Measurements from ENCODE around the gene TBL1X. TPM values are rescaled to one million over a fixed set of nuclear protein-coding genes. Genes with fewer than 3 reads are reported as not detected.

Gene TBL1X
- polyA plus RNA-seq, 3 donors, result 4.2 to 11.0 (median 10.9) TPM

DNA sequence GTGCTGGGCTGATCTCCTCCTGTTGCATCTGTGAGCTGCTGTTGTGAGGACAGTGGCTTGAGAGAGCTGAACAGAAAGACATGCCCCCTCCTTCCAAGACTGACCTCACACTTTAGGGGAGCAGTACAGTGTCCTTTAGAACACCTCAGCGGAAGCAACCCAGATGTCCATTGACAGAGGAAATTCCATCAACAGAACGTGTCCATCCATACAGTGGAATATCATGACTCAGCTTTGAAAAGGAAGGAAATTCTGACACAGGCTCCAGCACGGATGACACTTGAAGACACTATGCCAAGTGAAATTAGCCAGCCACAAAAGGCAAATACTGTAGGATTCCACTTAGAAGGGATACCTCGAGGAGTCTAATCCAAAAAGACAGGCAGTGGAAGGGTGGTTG, 197.3 kb downstream of the TBL1X start:
- H3K27ac ChIP-seq (ENCODE audit: low read depth, low read length), result no peak overlapping the region
- 48 to 85% (median 71%) methylated on average over 4 of the region's 4 CpGs for WGBS, 3 donors

DNA sequence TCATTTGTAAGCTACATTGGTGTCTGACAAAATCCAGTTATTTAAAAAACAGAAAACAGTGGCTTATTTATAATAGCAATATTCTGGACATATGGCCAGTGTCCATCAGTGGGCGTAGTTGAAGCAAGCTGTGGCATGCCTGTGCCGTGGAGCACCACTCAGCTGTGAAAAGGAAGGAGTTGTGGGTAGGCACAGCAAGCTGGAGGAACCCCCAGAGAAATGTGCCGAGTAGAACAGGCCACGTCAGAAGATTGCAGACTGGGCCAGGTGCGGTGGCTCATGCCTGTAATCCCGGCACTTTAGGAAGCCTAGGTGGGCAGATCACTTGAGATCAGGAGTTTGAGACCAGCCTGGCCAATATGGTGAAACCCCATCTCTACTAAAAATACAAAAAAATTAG, 198.4 kb downstream of the TBL1X start:
- no peak overlapping the region for H3K27ac ChIP-seq (ENCODE audit: low read depth, low read length)
- WGBS, 3 donors, result 89 to 98% (median 96%) methylated on average over 6 of the region's 6 CpGs

DNA sequence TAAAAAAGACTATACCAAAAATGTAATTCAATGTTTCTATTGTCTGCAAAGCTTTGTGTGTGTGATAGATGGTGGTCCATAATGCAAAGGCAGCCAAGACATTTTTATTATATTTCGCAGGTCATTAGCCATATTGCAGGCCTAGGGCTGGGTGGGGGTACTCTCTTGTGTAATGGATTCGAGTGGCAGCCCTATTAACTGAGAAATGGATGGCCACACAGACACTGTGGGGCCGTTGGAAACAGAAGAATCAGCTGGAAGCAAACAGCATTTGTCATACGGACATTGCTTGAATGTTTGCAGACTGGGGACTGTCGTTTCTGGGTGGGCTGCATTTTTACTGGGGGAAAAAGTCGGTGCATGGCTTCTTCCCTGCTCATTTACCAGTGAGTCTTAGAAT, 199.4 kb downstream of the TBL1X start:
- no peak overlapping the region for H3K27ac ChIP-seq (ENCODE audit: low read depth, low read length)
- 71 to 82% (median 80%) methylated on average over 6 of the region's 6 CpGs for WGBS, 3 donors

DNA sequence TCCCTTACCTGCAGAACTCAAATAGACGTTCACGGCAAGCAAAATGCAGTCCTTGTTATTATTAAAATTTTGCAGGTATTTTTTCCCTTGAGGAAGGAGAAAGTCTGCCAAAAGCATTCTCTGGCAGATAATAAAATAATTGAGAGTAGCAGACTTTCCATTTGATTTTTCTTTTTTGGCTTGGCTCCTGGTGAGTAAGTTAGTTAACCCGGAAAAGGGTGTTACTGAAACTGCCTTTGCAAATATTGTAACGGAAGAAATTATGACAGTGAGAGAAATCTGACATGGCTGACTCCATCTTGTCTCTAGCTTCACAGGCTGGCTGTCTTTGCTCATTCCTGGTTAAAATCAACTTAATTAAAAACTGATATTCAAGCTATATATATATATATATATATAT, 200.3 kb downstream of the TBL1X start:
- no peak overlapping the region for H3K27ac ChIP-seq (ENCODE audit: low read depth, low read length)
- WGBS, 3 donors, result 61 to 81% (median 79%) methylated on average over 4 of the region's 4 CpGs

DNA sequence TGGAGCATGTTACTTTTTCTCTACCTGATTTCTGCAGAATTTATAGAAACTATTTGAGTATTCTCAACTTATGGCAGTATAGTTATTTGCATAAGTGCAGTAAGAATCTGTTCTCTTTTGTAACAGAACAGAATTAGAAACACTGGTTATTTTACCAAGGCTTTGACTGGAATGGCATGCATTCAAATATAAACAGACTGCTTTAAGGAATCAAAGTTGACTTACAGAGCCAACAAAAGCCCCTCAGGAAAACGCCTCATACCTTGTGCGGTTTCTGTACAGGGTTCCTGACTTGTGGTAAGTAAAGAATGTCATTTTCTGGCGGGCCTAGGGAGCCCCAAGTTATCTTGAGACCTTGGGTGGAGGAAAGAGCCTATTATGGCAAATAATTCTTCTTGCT, 203.7 kb downstream of the TBL1X start:
- no peak overlapping the region for H3K27ac ChIP-seq (ENCODE audit: low read depth, low read length)

DNA sequence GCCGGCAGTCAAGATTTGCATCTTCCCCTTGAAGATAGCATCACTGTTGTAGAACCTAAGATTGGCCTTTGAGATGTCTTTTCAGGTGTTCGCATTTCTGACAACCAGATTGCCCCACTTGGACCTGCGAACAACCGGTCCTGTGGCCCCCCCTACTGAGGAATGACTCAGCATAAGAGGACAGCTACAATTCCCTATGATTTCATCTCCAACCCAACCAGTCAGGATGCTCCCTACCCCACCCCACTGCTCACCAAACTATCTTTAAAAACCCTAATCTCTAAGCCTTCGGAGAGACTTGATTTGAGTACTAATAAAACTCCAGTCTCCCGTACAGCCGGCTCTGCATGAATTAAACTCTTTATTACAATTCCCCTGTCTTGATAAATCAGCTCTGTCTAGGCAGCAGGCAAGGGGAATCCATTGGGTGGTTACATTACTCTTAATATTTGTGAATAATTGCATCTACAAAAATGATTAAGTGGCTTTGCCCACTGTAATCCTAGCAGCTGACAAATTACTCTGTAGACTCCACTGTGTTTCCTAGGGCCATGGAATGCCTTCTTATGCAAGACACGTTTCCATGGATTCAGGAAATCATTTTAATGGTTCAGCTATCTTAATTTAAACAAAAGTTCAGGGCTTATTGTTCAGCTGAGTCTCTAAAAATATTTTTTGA, 205.4 kb downstream of the TBL1X start:
- no peak overlapping the region for H3K27ac ChIP-seq (ENCODE audit: low read depth, low read length)
- 73 to 81% (median 81%) methylated on average over 8 of the region's 8 CpGs for WGBS, 3 donors

More for the DNA sequence above, 203.7 kb downstream of the TBL1X start:
- WGBS, 3 donors, result 36 to 46% (median 42%) methylated on average over 3 of the region's 3 CpGs

DNA sequence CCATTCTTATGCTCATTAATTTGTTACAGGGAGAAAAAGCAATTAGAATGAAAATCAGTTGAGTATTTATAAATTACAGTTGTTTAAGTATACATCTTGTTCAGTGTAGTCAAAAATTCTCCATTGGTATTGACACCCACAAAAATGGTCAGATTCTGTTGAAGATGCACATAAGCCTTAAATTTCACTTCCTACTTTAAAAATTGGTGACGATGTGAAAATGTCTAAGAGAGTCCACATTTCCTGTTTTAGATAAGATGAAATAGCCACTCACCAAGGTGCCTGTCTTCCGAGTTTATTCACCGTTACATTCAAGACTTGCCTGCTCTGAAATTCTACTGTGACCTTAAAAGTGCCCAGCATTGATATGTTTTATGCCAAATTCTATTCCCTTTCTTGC, 207.1 kb downstream of the TBL1X start:
- H3K27ac ChIP-seq (ENCODE audit: low read depth, low read length), result no peak overlapping the region
- WGBS, 3 donors, result 69 to 91% (median 87%) methylated on average over 3 of the region's 3 CpGs

DNA sequence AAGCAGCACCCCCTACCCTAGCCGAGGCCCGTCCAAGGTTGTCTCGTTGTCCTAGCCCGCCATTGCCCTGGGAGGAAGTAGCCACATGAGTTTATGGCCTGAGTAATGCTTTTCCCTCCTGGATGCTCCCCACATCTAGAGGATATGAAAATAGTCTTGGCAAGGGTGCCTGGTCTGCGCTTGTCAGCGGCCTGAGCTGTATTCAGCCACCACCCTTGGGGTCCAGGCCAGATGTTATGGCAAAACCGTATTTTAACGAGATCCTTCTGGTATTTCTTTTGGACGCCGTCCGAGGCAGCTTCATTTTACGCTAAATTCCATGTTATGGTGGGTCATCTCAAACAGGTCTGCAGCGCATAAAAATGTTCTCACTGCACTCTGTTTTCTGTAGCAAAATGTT, 211.4 kb downstream of the TBL1X start:
- no peak overlapping the region for H3K27ac ChIP-seq (ENCODE audit: low read depth, low read length)
- WGBS, 3 donors, result 54 to 81% (median 63%) methylated on average over 12 to 13 of the region's 13 CpGs

DNA sequence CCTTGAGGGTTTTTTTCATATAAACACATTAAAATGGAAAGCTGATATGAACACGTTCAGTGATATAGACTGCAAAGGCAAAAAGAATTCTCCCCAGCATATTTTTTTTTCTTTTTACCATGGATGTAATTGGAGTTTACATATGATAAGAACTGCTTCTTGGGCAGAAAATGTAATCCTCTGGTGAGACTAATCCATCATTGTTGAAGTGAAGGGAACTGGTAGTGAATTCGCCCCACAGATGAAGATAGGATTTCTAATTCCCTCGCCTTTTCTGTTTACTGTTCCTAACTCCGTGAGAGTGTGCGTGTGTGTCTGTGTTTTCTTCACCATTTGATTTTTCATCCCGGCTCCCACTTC, 211.9 kb downstream of the TBL1X start:
- no peak overlapping the region for H3K27ac ChIP-seq (ENCODE audit: low read depth, low read length)
- 80 to 97% (median 84%) methylated on average over 6 of the region's 6 CpGs for WGBS, 3 donors

DNA sequence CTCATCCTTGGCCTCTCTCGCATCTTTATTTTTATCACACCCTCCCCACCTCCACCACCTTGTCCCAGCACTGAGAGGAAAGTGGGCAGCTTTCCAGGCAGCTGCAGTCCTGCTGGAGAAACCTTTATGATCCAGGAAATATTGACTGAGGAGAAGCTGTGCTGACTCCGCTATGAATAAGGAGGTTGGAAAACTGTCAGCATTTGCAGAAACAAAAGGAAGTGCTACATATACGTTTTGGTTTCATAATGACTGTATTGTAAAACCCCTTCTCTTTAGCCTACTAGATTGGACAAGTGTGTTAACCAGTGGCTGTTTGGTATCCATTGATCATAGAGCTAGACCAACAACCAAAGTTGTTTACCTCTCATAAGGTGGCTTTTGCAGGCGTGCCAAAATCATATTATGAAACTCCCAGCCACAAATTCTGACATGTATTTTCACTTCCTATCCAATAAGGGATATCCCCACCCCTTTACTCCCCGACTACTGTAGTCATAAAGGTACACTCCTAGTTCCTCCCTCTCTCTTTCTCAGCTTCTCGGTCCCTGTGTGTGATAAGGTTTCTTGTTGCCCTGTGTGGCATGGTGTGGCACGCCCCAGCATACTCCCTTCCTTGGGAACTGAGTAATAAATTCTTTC, 212.4 kb downstream of the TBL1X start:
- H3K27ac ChIP-seq (ENCODE audit: low read depth, low read length), result no peak overlapping the region
- 55 to 65% (median 56%) methylated on average over 7 of the region's 7 CpGs for WGBS, 3 donors

DNA sequence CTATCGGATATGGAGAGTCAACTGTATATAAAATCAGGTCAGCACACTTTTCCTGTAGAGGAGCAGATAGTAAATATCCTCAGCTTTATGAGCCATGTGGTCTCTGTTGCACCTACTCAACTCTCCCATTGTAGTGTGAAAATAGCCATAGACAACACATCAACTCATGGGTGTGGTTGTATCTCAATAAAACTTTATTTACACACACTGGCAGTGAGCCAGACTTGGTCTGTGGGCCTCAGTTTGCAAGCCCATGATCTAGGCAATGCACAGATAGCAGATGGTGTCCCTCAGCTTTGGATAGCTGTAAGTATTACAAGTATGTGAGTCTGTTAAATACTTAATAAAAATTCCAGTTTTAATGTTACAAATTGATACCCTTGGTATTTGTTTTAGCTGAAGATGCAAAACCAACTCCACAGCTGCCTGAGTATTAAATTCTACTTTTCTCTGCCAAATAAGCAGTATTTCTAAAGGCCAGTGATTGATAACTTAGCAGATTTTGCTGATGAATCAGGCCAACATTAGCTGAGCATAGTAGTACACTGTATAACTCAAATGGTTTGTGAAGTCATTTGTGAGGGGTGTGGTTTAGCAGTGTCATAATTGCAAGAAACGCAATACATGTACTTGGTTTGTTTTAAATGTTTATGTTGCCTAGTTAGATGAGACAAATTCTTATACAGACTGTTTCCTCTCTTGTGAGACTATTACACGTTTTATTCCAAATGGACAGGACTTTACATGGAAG, 213.5 kb downstream of the TBL1X start:
- WGBS, 3 donors, result 84 to 90% (median 89%) methylated on average over 3 of the region's 3 CpGs
- no peak overlapping the region for H3K27ac ChIP-seq (ENCODE audit: low read depth, low read length)

DNA sequence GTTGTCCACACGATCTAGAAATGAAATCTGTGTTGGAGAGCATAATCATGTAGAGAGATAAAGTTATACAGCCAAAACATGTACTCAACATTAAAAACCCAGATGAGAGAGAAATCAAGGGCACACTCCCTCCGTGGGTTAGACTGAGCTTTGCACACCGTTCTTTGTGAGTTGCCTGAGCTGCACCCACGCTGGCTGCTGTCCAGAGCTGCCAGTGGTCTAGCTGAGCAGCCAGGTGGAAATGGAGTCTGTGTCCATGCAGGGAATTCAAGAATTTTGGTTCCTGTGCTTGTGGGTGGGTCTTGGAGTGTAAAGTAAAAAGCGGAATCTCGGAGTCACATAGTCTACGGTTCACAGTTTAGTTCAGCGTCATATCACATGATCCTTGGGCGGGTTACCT, 216.2 kb downstream of the TBL1X start:
- 82 to 94% (median 86%) methylated on average over 9 of the region's 9 CpGs for WGBS, 3 donors
- H3K27ac ChIP-seq (ENCODE audit: low read depth, low read length), result no peak overlapping the region

DNA sequence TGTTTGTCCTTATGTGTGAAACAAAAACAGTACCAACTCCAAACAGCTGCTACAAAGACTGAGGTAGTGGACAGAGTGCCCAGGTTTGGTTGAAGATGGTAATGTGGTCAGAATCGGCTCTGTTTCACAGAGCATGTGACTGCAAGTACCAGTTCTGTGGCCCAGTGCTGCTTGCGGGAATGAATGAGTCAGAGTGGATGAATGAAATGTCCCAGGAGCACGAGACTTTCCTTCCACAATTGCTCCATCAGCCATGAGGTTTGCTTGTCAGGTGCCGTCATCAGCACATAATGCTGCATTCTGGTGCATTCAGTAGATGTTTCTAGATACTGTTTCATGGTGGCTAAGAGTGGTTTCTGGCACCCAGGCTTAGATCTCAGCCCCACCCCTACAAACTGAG, 216.6 kb downstream of the TBL1X start:
- 80 to 94% (median 92%) methylated on average over 4 of the region's 4 CpGs for WGBS, 3 donors
- no peak overlapping the region for H3K27ac ChIP-seq (ENCODE audit: low read depth, low read length)

DNA sequence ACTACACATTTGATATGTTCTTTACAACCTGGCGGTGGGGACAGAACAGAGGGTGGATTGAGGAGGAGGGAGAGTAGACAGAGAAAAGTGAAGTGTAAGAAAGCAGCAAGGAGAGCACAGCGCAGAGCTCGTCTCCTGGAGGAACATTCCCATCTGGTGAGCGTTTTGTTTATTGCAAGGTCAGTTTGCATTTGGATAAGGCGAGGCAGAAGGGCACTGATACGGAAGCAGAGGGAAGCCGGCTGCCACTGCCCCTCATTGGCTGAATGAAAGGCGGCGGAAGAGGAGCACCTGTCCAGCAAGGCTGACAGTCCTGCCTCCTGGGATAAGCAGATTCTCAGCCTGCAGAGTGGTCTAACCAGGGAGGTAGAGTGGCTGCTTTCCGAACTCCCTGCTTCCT, 217.6 kb downstream of the TBL1X start:
- H3K27ac ChIP-seq (ENCODE audit: low read depth, low read length), result no peak overlapping the region
- 43 to 79% (median 53%) methylated on average over 7 to 10 of the region's 10 CpGs for WGBS, 3 donors

DNA sequence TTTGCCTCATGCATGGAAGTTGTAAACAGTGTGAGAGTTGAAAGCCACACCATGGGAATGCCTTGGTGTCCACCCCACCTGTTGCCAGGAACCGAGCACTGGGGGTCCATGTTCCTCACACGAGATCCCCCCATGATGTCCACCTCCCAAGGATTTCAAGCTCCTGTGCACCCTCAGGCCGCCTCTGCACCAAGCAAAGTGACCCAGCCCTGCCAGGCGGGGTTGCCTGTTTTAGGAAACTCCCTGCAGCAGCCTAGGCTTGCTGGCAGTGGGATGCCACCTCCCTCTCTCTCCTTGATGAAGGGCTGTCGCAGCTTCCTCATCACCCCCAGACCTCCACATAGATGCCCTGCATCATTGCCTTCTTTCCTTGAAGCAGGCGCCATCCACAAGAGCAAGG, 218.0 kb downstream of the TBL1X start:
- H3K27ac ChIP-seq (ENCODE audit: low read depth, low read length), result no peak overlapping the region
- WGBS, 3 donors, result 71 to 91% (median 85%) methylated on average over 5 to 6 of the region's 6 CpGs

DNA sequence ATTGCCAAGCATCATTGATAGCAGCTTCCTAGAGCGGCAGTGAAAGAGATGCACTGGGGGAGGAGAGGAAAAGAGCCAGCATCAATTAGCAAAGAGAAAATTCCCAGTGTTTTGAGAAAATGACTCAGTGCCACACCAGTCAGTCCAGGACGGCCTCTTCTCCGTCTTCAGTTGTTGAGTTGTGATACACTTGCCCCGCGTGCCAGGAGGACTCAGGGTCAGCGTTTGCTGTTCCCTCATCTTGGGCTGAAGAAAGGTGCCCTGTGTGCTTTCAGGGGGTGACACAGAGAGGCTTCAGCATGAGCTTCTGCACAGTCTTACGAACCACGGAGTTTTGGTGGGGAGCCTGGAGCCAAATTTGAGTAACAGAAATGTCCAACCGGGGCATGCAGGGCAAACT, 218.5 kb downstream of the TBL1X start:
- no peak overlapping the region for H3K27ac ChIP-seq (ENCODE audit: low read depth, low read length)
- 89 to 96% (median 91%) methylated on average over 9 of the region's 9 CpGs for WGBS, 3 donors

DNA sequence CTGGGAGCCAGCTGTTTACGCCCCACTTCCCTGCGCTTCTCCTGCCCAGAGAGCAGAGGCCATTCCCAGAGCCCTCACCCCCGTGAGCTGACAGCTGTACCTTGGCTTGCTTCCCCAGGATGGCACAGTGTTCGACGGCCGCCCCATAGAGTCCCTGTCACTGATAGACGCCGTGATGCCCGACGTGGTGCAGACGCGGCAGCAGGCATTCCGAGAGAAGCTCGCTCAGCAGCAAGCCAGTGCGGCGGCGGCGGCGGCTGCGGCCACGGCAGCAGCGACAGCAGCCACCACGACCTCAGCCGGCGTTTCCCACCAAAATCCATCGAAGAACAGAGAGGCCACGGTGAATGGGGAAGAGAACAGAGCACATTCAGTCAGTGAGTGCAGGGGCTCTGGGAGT, 223.0 kb downstream of the TBL1X start:
- WGBS, 3 donors, result 92 to 96% (median 93%) methylated on average over 19 to 27 of the region's 27 CpGs
- H3K27ac ChIP-seq (ENCODE audit: low read depth, low read length), result no peak overlapping the region

DNA sequence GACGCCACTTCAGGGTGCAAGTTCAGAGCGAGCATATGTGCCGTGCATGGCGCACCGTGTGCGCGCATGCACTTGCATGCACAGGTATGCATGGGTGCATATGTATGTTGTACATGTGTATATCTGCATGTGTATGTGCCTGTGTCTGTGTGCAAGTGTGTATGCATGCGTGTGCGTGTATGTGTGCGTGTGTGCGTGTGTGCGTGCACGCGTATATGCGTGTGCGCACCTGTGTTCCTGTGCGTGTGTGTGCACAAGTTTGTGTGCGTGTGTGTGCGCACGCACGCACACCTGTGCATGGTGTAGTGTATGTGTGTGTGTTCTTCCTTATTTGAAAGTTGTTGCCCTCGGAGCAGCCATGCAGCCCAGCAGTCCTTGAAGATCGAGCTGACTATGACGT, 224.0 kb downstream of the TBL1X start:
- no peak overlapping the region for H3K27ac ChIP-seq (ENCODE audit: low read depth, low read length)
- WGBS, 3 donors, result 96 to 98% (median 97%) methylated on average over 23 to 24 of the region's 24 CpGs

DNA sequence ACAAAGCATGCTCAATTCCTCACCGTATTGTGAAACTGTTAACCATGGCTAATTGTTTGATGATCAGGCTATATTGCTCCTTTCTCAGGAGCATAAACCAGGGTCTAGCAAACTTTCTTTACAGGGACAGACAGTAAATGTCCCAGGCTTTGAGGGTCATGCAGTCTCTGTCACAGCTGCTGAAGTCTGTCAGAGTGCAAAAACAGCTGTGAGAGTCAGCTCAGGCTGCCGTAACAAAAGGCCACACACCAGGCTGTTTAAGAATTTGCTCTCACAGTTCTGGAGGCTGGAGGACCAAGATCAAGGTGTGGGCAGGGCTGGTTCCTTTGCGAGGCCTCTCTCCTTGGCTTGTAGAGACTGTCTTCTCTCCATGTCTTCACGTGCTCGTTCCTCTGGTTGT, 225.2 kb downstream of the TBL1X start:
- 89 to 98% (median 97%) methylated on average over 5 of the region's 5 CpGs for WGBS, 3 donors
- no peak overlapping the region for H3K27ac ChIP-seq (ENCODE audit: low read depth, low read length)
